HepG2 (cell line): Measurements from ENCODE around the gene PLEKHG5. TPM values are rescaled to one million over a fixed set of nuclear protein-coding genes. Genes with fewer than 3 reads are reported as not detected.

ENCODE experiments used
- ARNT2 ChIP-seq: sonication (generic); formaldehyde crosslinking; IDR thresholded peaks from 2 replicates; pipeline ENCODE4 v1.8.0; 2022; ENCODE audit warnings: mild to moderate bottlenecking, low read depth, missing genetic modification reagents, moderate library complexity
- EP300 ChIP-seq, 3 experiments: sonication (generic) in 1 of 3; formaldehyde crosslinking in 1 of 3; IDR thresholded peaks; 2 replicates each; pipeline versions ENCODE4 v1.5.1 to v1.6.1; 2011 to 2020; ENCODE audit warnings: low read depth in 2 of 3, low read length in 2 of 3, borderline replicate concordance in 1 of 3, improper control_type of control experiment in 1 of 3, mild to moderate bottlenecking in 1 of 3, missing genetic modification reagents in 1 of 3, moderate library complexity in 1 of 3
- FOXC1 ChIP-seq: sonication (generic); formaldehyde crosslinking; IDR thresholded peaks from 2 replicates; pipeline ENCODE4 v1.8.0; 2022; ENCODE audit warnings: mild to moderate bottlenecking, missing genetic modification reagents, borderline replicate concordance
- HNRNPLL ChIP-seq: fragments of 200-400 bp; formaldehyde crosslinking; IDR thresholded peaks from 2 replicates; pipeline ENCODE4 v1.6.1; 2017; ENCODE audit warnings: mild to moderate bottlenecking, low read depth, low read length; ENCODE audit not compliant: poor library complexity, severe bottlenecking
- MAFG ChIP-seq: sonication (generic); formaldehyde crosslinking; IDR thresholded peaks from 2 replicates; pipeline ENCODE4 v1.5.1; 2020; ENCODE audit warnings: mild to moderate bottlenecking, missing genetic modification reagents
- MTA1 ChIP-seq: sonication (generic); formaldehyde crosslinking; IDR thresholded peaks from 2 replicates; pipeline ENCODE4 v1.4.0; 2020; ENCODE audit warnings: missing genetic modification reagents, mild to moderate bottlenecking, borderline replicate concordance
- NFKB2 ChIP-seq: sonication (generic); formaldehyde crosslinking; IDR thresholded peaks from 2 replicates; pipeline ENCODE4 v1.4.0; 2020; ENCODE audit warnings: missing genetic modification reagents, borderline replicate concordance
- RAD21 ChIP-seq: fragments of 450-650 bp; formaldehyde crosslinking; IDR thresholded peaks from 2 replicates; pipeline ENCODE4 v1.5.0; 2020; ENCODE audit warnings: mild to moderate bottlenecking
- XRCC5 ChIP-seq: fragments of 200-400 bp; formaldehyde crosslinking; optimal IDR thresholded peaks from 2 replicates; pipeline ENCODE3; 2017; ENCODE audit warnings: mild to moderate bottlenecking, low read length
- ZBTB7B ChIP-seq: sonication (generic); formaldehyde crosslinking; IDR thresholded peaks from 2 replicates; pipeline ENCODE4 v1.4.0; 2020; ENCODE audit warnings: missing genetic modification reagents
- ZFX ChIP-seq: sonication (generic); formaldehyde crosslinking; IDR thresholded peaks from 2 replicates; pipeline ENCODE4 v1.4.0; 2020; ENCODE audit warnings: mild to moderate bottlenecking, low read depth, missing genetic modification reagents, moderate library complexity
- ZNF331 ChIP-seq: sonication (generic); formaldehyde crosslinking; IDR thresholded peaks from 2 replicates; pipeline ENCODE4 v1.4.0; 2020; ENCODE audit warnings: missing genetic modification reagents
- polyA plus RNA-seq, 8 experiments: library from polyadenylated mRNA; depleted of rRNA in 3 of 8; stranded (reverse) in 7 of 8; unstranded in 1 of 8; fragments of >200 nt; fragmentation: Illumina TruSeq in 4 of 8; extraction: Trizol in 4 of 8; gene quantifications; 2 replicates each; pipeline versions ENCODE4 v1.2.1 to v1.2.3, GENCODE V29; 2011 to 2016; ENCODE audit warnings: low read depth in 4 of 8, missing spikeins in 1 of 8, mixed read lengths in 1 of 8; ENCODE audit not compliant: insufficient read depth in 1 of 8
- total RNA-seq, 5 experiments: library from RNA; depleted of rRNA; stranded (reverse); fragments of >200 nt; fragmentation: Illumina TruSeq; extraction: Trizol; gene quantifications; 2 replicates each; pipeline ENCODE4 v1.2.3, GENCODE V29; 2016; ENCODE audit warnings: low read depth in 1 of 5
- TF ChIP-seq, protein P1 (sequence below), 2 experiments: sonication (generic) in 1 of 2; formaldehyde crosslinking in 1 of 2; IDR thresholded peaks; 2 replicates each; pipeline versions ENCODE4 v1.4.0 to v1.6.1; 2016 to 2020; ENCODE audit warnings: borderline replicate concordance in 1 of 2, low read depth in 1 of 2, mild to moderate bottlenecking in 1 of 2, missing genetic modification reagents in 1 of 2
- TF ChIP-seq, protein P2 (sequence below): sonication (generic); formaldehyde crosslinking; IDR thresholded peaks from 2 replicates; pipeline ENCODE4 v1.5.0; 2020; ENCODE audit warnings: mild to moderate bottlenecking, missing genetic modification reagents, borderline replicate concordance
- TF ChIP-seq, protein P3 (sequence below): sonication (generic); formaldehyde crosslinking; IDR thresholded peaks from 2 replicates; pipeline ENCODE4 v1.9.0; 2022; ENCODE audit warnings: missing genetic modification reagents, mild to moderate bottlenecking, borderline replicate concordance
- TF ChIP-seq, protein P4 (sequence below): sonication (generic); formaldehyde crosslinking; IDR thresholded peaks from 2 replicates; pipeline ENCODE4 v1.9.0; 2022; ENCODE audit warnings: low read depth, missing genetic modification reagents

PLEKHG5 gene
- total and polyA plus RNA-seq, 2 of the 13 experiments (the other 11 are each of a cell fraction or from before 2014, with no cell fraction given) = 1.9 to 3.5 TPM

DNA sequence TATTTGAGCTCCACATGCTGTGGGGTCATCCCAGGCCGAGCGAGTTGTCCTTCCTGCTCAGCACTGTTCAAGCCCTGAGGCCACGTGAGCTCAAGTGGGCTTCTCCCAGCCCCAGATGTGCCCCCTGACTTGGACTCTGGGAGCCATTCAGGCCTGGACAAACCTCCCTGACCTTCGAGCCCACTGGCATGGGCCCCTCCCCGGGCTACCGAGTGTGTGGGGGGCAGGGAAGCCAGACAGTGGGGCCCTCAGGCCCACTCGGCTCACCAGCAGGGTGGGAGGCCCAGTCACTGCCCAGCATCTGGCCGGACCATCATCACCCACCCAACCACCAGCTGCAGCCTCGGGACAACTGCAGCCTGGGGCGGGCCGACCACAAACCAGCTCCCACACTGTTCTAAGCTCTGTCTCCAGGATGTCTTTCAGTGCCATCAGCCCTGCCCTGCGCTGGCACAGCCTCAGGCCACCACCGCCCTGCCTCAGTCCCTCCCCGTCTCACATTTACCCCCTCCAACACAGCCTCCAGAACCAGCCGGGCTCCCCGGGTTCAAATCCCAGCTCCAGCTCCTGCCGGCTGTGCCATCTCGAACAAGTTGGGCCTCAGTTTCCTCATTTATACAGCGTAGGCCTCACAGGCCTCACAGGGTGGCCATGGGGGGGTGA lies 20.9 kb upstream of the PLEKHG5 start (continued):
- TF ChIP-seq, protein P1, sequence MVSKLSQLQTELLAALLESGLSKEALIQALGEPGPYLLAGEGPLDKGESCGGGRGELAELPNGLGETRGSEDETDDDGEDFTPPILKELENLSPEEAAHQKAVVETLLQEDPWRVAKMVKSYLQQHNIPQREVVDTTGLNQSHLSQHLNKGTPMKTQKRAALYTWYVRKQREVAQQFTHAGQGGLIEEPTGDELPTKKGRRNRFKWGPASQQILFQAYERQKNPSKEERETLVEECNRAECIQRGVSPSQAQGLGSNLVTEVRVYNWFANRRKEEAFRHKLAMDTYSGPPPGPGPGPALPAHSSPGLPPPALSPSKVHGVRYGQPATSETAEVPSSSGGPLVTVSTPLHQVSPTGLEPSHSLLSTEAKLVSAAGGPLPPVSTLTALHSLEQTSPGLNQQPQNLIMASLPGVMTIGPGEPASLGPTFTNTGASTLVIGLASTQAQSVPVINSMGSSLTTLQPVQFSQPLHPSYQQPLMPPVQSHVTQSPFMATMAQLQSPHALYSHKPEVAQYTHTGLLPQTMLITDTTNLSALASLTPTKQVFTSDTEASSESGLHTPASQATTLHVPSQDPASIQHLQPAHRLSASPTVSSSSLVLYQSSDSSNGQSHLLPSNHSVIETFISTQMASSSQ (IDR thresholded peaks at IDR 0.05; ENCODE audit: low read depth) = 0 out of 2 replicates have a peak, but pooled peaks have one; percentile 14
- TF ChIP-seq, protein P1 (CRISPR knock-in tag; IDR thresholded peaks at IDR 0.05; ENCODE audit: borderline replicate concordance) = no peak
- TF ChIP-seq, protein P2, sequence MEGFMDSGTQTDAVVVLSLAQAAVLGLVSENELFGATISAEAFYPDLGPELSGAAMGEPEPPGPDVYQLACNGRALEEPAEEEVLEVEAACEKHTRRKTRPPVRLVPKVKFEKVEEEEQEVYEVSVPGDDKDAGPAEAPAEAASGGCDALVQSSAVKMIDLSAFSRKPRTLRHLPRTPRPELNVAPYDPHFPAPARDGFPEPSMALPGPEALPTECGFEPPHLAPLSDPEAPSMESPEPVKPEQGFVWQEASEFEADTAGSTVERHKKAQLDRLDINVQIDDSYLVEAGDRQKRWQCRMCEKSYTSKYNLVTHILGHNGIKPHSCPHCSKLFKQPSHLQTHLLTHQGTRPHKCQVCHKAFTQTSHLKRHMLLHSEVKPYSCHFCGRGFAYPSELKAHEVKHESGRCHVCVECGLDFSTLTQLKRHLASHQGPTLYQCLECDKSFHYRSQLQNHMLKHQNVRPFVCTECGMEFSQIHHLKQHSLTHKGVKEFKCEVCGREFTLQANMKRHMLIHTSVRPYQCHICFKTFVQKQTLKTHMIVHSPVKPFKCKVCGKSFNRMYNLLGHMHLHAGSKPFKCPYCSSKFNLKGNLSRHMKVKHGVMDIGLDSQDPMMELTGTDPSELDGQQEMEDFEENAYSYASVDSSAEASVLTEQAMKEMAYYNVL (CRISPR knock-in tag) = 0 out of 2 replicates have a peak, but pooled peaks have one; percentile 30
- TF ChIP-seq HNRNPLL = peak; percentile 36
- TF ChIP-seq RAD21 (CRISPR knock-in tag) = no peak
- TF ChIP-seq FOXC1 (CRISPR knock-in tag) = 0 out of 2 replicates have a peak, but pooled peaks have one; percentile 38
- TF ChIP-seq ZNF331 (CRISPR knock-in tag) = 0 out of 2 replicates have a peak, but pooled peaks have one; percentile 23
- peak in 1 of 2 experiments; percentile 58; a peak in 1 of 4 replicates for TF ChIP-seq EP300 (IDR thresholded peaks at IDR 0.05; ENCODE audit: low read depth in 2 of 2, low read length in 2 of 2)
- TF ChIP-seq EP300 (CRISPR knock-in tag; IDR thresholded peaks at IDR 0.05; ENCODE audit: borderline replicate concordance) = no peak
- TF ChIP-seq, protein P3, sequence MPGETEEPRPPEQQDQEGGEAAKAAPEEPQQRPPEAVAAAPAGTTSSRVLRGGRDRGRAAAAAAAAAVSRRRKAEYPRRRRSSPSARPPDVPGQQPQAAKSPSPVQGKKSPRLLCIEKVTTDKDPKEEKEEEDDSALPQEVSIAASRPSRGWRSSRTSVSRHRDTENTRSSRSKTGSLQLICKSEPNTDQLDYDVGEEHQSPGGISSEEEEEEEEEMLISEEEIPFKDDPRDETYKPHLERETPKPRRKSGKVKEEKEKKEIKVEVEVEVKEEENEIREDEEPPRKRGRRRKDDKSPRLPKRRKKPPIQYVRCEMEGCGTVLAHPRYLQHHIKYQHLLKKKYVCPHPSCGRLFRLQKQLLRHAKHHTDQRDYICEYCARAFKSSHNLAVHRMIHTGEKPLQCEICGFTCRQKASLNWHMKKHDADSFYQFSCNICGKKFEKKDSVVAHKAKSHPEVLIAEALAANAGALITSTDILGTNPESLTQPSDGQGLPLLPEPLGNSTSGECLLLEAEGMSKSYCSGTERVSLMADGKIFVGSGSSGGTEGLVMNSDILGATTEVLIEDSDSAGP (CRISPR knock-in tag) = peak; percentile 62; the same call in 1 of the 2 replicates
- TF ChIP-seq ZFX = peak; percentile 68
- TF ChIP-seq MTA1 (CRISPR knock-in tag) = peak; percentile 43; the same call in 1 of the 2 replicates
- TF ChIP-seq ZBTB7B (CRISPR knock-in tag) = peak; percentile 78; the same call in 1 of the 2 replicates
- no peak for TF ChIP-seq NFKB2 (CRISPR knock-in tag)
- peak; percentile 34 for TF ChIP-seq XRCC5
- no peak for TF ChIP-seq ARNT2 (CRISPR knock-in tag)
- peak; percentile 51; the same call in 1 of the 2 replicates for TF ChIP-seq MAFG
- TF ChIP-seq, protein P4, sequence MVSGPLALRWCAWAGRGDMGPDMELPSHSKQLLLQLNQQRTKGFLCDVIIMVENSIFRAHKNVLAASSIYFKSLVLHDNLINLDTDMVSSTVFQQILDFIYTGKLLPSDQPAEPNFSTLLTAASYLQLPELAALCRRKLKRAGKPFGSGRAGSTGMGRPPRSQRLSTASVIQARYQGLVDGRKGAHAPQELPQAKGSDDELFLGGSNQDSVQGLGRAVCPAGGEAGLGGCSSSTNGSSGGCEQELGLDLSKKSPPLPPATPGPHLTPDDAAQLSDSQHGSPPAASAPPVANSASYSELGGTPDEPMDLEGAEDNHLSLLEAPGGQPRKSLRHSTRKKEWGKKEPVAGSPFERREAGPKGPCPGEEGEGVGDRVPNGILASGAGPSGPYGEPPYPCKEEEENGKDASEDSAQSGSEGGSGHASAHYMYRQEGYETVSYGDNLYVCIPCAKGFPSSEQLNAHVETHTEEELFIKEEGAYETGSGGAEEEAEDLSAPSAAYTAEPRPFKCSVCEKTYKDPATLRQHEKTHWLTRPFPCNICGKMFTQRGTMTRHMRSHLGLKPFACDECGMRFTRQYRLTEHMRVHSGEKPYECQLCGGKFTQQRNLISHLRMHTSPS (CRISPR knock-in tag) = 0 out of 2 replicates have a peak, but pooled peaks have one; percentile 15
